Ishikawa (cell line): ENCODE data around the gene UBE2QL1.

Experiments used
- CEBPB ChIP-seq: IDR thresholded peaks from 2 replicates; pipeline ENCODE4 v1.6.1; 2012
- CREB1 ChIP-seq: IDR thresholded peaks from 2 replicates; pipeline ENCODE4 v1.6.1; 2012; ENCODE audit warnings: low read depth
- EGR1 ChIP-seq: IDR thresholded peaks from 2 replicates; pipeline ENCODE4 v1.6.1; 2012
- EP300 ChIP-seq: IDR thresholded peaks from 2 replicates; pipeline ENCODE4 v1.6.1; 2012; ENCODE audit warnings: borderline replicate concordance
- FOXM1 ChIP-seq: IDR thresholded peaks from 2 replicates; pipeline ENCODE4 v1.6.1; 2012; ENCODE audit warnings: low read depth, borderline replicate concordance
- MAX ChIP-seq: IDR thresholded peaks from 2 replicates; pipeline ENCODE4 v1.6.1; 2012
- NFIC ChIP-seq: IDR thresholded peaks from 2 replicates; pipeline ENCODE4 v1.6.1; 2012
- RAD21 ChIP-seq: IDR thresholded peaks from 2 replicates; pipeline ENCODE4 v1.6.1; 2012; ENCODE audit warnings: low read depth
- REST ChIP-seq: IDR thresholded peaks from 2 replicates; pipeline ENCODE4 v1.6.1; 2012; ENCODE audit warnings: low read depth, mild to moderate bottlenecking
- TAF1 ChIP-seq: IDR thresholded peaks from 2 replicates; pipeline ENCODE4 v1.6.1; 2012; ENCODE audit warnings: low read depth, mild to moderate bottlenecking
- TCF12 ChIP-seq: IDR thresholded peaks from 2 replicates; pipeline ENCODE4 v1.6.1; 2012; ENCODE audit warnings: low read depth
- TEAD4 ChIP-seq: IDR thresholded peaks from 2 replicates; pipeline ENCODE4 v1.6.1; 2012
- USF1 ChIP-seq: IDR thresholded peaks from 2 replicates; pipeline ENCODE4 v1.6.1; 2012
- YY1 ChIP-seq: IDR thresholded peaks from 2 replicates; pipeline ENCODE4 v1.6.1; 2012; ENCODE audit warnings: low read depth
- ZBTB7A ChIP-seq: IDR thresholded peaks from 2 replicates; pipeline ENCODE4 v1.6.1; 2012; ENCODE audit warnings: low read depth

The UBE2QL1 gene

GRCh38 chr5:6490693-6491092 is 42.0 kb downstream of the UBE2QL1 start:
- TF ChIP-seq FOXM1: no peak
- no peak for TF ChIP-seq EP300
- no peak for TF ChIP-seq TAF1
- TF ChIP-seq EGR1: no peak
- TF ChIP-seq TCF12: no peak
- TF ChIP-seq NFIC: no peak
- no peak for TF ChIP-seq CREB1
- no peak for TF ChIP-seq CEBPB
- TF ChIP-seq YY1: no peak
- no peak for TF ChIP-seq REST
- TF ChIP-seq RAD21: no peak

GRCh38 chr5:6491196-6491918 is 42.7 kb downstream of the UBE2QL1 start:
- TF ChIP-seq MAX: no peak
- no peak for TF ChIP-seq TAF1
- TF ChIP-seq USF1: no peak
- TF ChIP-seq RAD21: no peak
- no peak for TF ChIP-seq EP300
- TF ChIP-seq CEBPB: no peak
- TF ChIP-seq TCF12: no peak
- TF ChIP-seq REST: no peak
- no peak for TF ChIP-seq YY1
- no peak for TF ChIP-seq FOXM1
- TF ChIP-seq CREB1: no peak
- no peak for TF ChIP-seq TEAD4
- TF ChIP-seq EGR1: no peak

GRCh38 chr5:6491919-6492290 is 43.2 kb downstream of the UBE2QL1 start:
- TF ChIP-seq YY1 (no peak), EP300 (no peak), ZBTB7A (no peak), TCF12 (no peak), CREB1 (no peak), USF1 (no peak), TAF1 (no peak), REST (no peak), MAX (no peak), RAD21 (no peak), NFIC (no peak), EGR1 (no peak), FOXM1 (no peak), TEAD4 (no peak), CEBPB (no peak)

GRCh38 chr5:6492934-6493333 is 44.3 kb downstream of the UBE2QL1 start:
- TF ChIP-seq RAD21: no peak
- no peak for TF ChIP-seq YY1
- no peak for TF ChIP-seq REST
- no peak for TF ChIP-seq NFIC
- TF ChIP-seq EP300: no peak
- TF ChIP-seq USF1: no peak
- TF ChIP-seq CEBPB: no peak
- no peak for TF ChIP-seq TCF12
- no peak for TF ChIP-seq CREB1
- TF ChIP-seq MAX: no peak
- no peak for TF ChIP-seq FOXM1
- no peak for TF ChIP-seq TAF1
